NCI-H510A treated with DMSO at 0.1 percent for 48 hours (cell line): Measurements from ENCODE around the gene ATP6V1G2.
A peak's percentile ranks its signal among the peaks of the same experiment; 100 is the strongest.

Source experiments
- DNase-seq: peaks from one replicate; lab custom pipeline; 2025; lab: John Stamatoyannopoulos, UW

ATP6V1G2 gene

GRCh38 chr6:31547727-31548543 lies 1.5 kb upstream of the ATP6V1G2 start:
- no peak for DNase-seq

- DNase-seq: peak; percentile 98
These were observed 734 bp upstream of the ATP6V1G2 start, which contains the start of gene NFKBIL1 for GRCh38 chr6:31546958-31547726. Gene NFKBIL1, plus strand, starts transcription at chr6:31547608. Its CDS starts 87 bp downstream, at chr6:31547695.

GRCh38 chr6:31545291-31545690 lies 1.1 kb downstream of the ATP6V1G2 start:
- no peak for DNase-seq

- no peak for DNase-seq
These were observed 1.7 kb downstream of the ATP6V1G2 start for GRCh38 chr6:31544676-31545075.

- no peak for DNase-seq
These were observed 2.8 kb downstream of the ATP6V1G2 start for GRCh38 chr6:31543639-31544038.

GRCh38 chr6:31541658-31542521 lies 4.5 kb downstream of the ATP6V1G2 start, which contains the start of gene DDX39B:
Gene DDX39B, minus strand, starts transcription at chr6:31542003. Its CDS starts 1,471 bp downstream, at chr6:31540532.
- peak; percentile 99 for DNase-seq

- peak; percentile 78 for DNase-seq
These were observed 5.2 kb downstream of the ATP6V1G2 start for GRCh38 chr6:31541059-31541657.

GRCh38 chr6:31540640-31541039 lies 5.8 kb downstream of the ATP6V1G2 start:
- DNase-seq: no peak

- DNase-seq: no peak
These were observed 7.5 kb downstream of the ATP6V1G2 start for GRCh38 chr6:31538805-31539400.

- no peak for DNase-seq
These were observed 10.7 kb downstream of the ATP6V1G2 start for GRCh38 chr6:31535538-31536324.

GRCh38 chr6:31534521-31535040 lies 11.8 kb downstream of the ATP6V1G2 start:
- DNase-seq: no peak

- no peak for DNase-seq
These were observed 12.4 kb downstream of the ATP6V1G2 start for GRCh38 chr6:31534011-31534410.

- no peak for DNase-seq
These were observed 13.0 kb downstream of the ATP6V1G2 start for GRCh38 chr6:31533455-31533841.

GRCh38 chr6:31532644-31533454 lies 13.6 kb downstream of the ATP6V1G2 start:
- DNase-seq: no peak

GRCh38 chr6:31531771-31532643 lies 14.4 kb downstream of the ATP6V1G2 start:
- no peak for DNase-seq

GRCh38 chr6:31531162-31531561 lies 15.2 kb downstream of the ATP6V1G2 start:
- DNase-seq: no peak

GRCh38 chr6:31530659-31531058 lies 15.7 kb downstream of the ATP6V1G2 start:
- no peak for DNase-seq
